OCI-LY3 (cell line): ENCODE results near the gene CAPN8.
A peak's percentile ranks its signal among the peaks of the same experiment; 100 is the strongest.

Experiments
- H2AFZ ChIP-seq: fragments of 200-600, 300-600 bp; shearing (Covaris generic); 2 replicates; pipeline ENCODE4 v1.6.0; 2014; ENCODE audit warnings: antibody characterized with exemption, low read depth, low read length
- H3K27ac ChIP-seq: fragments of 200-600, 300-600 bp; sonication (generic); 2 replicates; pipeline ENCODE4 v1.5.1; 2014; ENCODE audit warnings: mild to moderate bottlenecking, low read length, moderate library complexity, mixed read lengths
- H3K27me3 ChIP-seq: fragments of 200-600, 300-600 bp; sonication (generic); 2 replicates; pipeline ENCODE4 v1.6.1; 2014; ENCODE audit warnings: low read depth, low read length, mixed read lengths
- H3K36me3 ChIP-seq: fragments of 200-600, 300-600 bp; sonication (generic); replicated peaks from 2 replicates; pipeline ENCODE3; 2014; ENCODE audit warnings: low read depth, low read length, mixed read lengths
- H3K4me1 ChIP-seq: fragments of 300-600, 200-600 bp; sonication (generic); 2 replicates; pipeline ENCODE4 v1.6.1; 2014; ENCODE audit warnings: low read length, mixed read lengths
- H3K4me2 ChIP-seq: fragments of 200-600, 300-600 bp; sonication (generic); 2 replicates; pipeline ENCODE4 v1.6.1; 2014; ENCODE audit warnings: low read length, mixed read lengths
- H3K4me3 ChIP-seq: fragments of 300-600, 200-600 bp; sonication (generic); 2 replicates; pipeline ENCODE4 v1.5.1; 2014; ENCODE audit warnings: antibody characterized with exemption, mild to moderate bottlenecking, low read length, moderate library complexity
- H3K79me2 ChIP-seq: fragments of 300-600, 200-600 bp; shearing (Covaris generic); 2 replicates; pipeline ENCODE4 v1.6.1; 2014; ENCODE audit warnings: mild to moderate bottlenecking, low read length, mixed read lengths
- H3K9ac ChIP-seq: fragments of 300-600, 200-600 bp; shearing (Covaris generic); 2 replicates; pipeline ENCODE4 v1.6.0; 2014; ENCODE audit warnings: mild to moderate bottlenecking, low read length, moderate library complexity
- H3K9me3 ChIP-seq: fragments of 200-600, 300-600 bp; shearing (Covaris generic); 2 replicates; pipeline ENCODE4 v1.6.1; 2014; ENCODE audit warnings: low read length, mixed read lengths; ENCODE audit not compliant: insufficient read depth
- H4K20me1 ChIP-seq: fragments of 200-600, 300-600 bp; sonication (generic); 2 replicates; pipeline ENCODE4 v1.6.1; 2016; ENCODE audit warnings: low read length, mixed read lengths; ENCODE audit not compliant: insufficient read depth
- EZH2phosphoT487 ChIP-seq: fragments of 200-600 bp; shearing (Covaris generic); IDR thresholded peaks from 2 replicates; pipeline ENCODE4 v1.6.1; 2018; ENCODE audit warnings: antibody characterized with exemption, mixed run types, low read depth
- TF ChIP-seq, protein P1 (sequence below): fragments of 200-600, 300-600 bp; sonication (generic); IDR thresholded peaks from 2 replicates; pipeline ENCODE4 v1.5.1; 2014; ENCODE audit warnings: antibody characterized with exemption, low read length, low read depth

CAPN8 gene

GRCh38 chr1:223665592-223666312 is at the start of gene CAPN8:
CAPN8 (minus strand) TSS chr1:223665701; CDS start chr1:223665646, 55 bp downstream.
- Histone ChIP-seq H3K27ac (no peak within 1 kb of the TSS), H3K27me3 (peaks cover 44% of the 10 kb centered on the region), H3K9me3 (no peaks in the 10 kb centered on the region), H3K4me3 (no peak within 1 kb of the TSS), H4K20me1 (no peaks in the 10 kb centered on the region), H3K4me1 (0 out of 2 replicates have a peak, but pooled peaks cover 3% of the 10 kb centered on the region), H3K36me3 (no peaks in the 10 kb centered on the region), H3K79me2 (no peaks in the 10 kb centered on the region), H2AFZ (no peak within 1 kb of the TSS), H3K4me2 (no peak within 1 kb of the TSS), H3K9ac (no peak within 1 kb of the TSS)
- TF ChIP-seq EZH2phosphoT487, result no peak
- TF ChIP-seq, protein P1, sequence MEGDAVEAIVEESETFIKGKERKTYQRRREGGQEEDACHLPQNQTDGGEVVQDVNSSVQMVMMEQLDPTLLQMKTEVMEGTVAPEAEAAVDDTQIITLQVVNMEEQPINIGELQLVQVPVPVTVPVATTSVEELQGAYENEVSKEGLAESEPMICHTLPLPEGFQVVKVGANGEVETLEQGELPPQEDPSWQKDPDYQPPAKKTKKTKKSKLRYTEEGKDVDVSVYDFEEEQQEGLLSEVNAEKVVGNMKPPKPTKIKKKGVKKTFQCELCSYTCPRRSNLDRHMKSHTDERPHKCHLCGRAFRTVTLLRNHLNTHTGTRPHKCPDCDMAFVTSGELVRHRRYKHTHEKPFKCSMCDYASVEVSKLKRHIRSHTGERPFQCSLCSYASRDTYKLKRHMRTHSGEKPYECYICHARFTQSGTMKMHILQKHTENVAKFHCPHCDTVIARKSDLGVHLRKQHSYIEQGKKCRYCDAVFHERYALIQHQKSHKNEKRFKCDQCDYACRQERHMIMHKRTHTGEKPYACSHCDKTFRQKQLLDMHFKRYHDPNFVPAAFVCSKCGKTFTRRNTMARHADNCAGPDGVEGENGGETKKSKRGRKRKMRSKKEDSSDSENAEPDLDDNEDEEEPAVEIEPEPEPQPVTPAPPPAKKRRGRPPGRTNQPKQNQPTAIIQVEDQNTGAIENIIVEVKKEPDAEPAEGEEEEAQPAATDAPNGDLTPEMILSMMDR, result no peak

DNA sequence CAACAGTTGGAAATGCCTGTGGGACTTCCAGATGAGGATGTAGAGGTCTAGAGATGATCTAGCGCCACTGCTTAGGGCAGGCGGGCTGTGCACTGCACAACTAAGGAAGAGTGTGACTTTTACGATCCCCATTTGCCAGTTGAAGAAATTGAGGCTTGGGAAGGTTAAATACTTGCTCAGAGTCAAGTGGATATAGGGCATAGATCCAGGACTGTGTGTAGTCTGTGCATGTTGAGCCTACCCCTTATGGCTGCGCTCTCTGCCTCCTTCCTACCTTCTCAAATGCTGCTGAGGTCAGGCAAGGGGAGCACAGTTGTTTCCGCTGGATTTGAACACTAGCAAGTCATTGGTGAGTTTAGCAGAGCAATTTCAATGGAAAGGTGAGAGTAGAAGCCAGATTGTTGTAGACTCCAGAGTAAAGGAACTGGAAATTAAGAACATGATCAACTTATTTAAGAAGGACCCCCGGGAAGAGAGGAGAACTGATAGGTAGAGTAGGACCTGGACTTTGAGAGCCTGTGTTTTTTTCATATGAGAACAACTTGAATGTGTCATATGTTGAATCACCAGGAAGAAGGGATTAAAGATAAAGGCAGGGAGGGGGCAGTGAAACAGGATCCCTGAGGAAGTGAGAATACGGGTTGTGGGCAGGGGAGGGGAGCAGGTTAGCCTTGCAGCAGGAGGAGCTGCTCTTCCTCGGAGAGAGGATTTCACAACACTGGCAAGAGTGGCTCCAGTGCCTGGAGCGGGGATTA is 49.5 kb upstream of the CAPN8 start:
- no peak overlapping the region for H3K4me3 ChIP-seq
- no peak overlapping the region for H2AFZ ChIP-seq
- no peak for TF ChIP-seq EZH2phosphoT487
- TF ChIP-seq, protein P1, result no peak
- no peaks in the 10 kb centered on the region for H3K27me3 ChIP-seq
- H3K4me2 ChIP-seq, result peak overlapping the region; percentile 21
- no peaks in the 10 kb centered on the region for H4K20me1 ChIP-seq
- no peak overlapping the region for H3K9ac ChIP-seq
- H3K27ac ChIP-seq, result no peak overlapping the region
- H3K79me2 ChIP-seq, result peaks cover 4% of the 10 kb centered on the region; the same call in 1 of the 2 replicates
- peaks cover 34% of the 10 kb centered on the region for H3K4me1 ChIP-seq
- H3K9me3 ChIP-seq, result no peaks in the 10 kb centered on the region
- H3K36me3 ChIP-seq, result peaks cover 3% of the 10 kb centered on the region

- Histone ChIP-seq H3K9me3 (no peaks in the 10 kb centered on the region), H3K4me2 (no peak overlapping the region), H2AFZ (no peak overlapping the region), H3K4me3 (no peak overlapping the region), H3K27me3 (no peaks in the 10 kb centered on the region), H3K79me2 (peaks cover 4% of the 10 kb centered on the region; the same call in 1 of the 2 replicates), H4K20me1 (no peaks in the 10 kb centered on the region), H3K36me3 (peaks cover under 1% of the 10 kb centered on the region), H3K9ac (no peak overlapping the region), H3K4me1 (peaks cover 34% of the 10 kb centered on the region), H3K27ac (no peak overlapping the region)
- TF ChIP-seq, protein P1, result no peak
- TF ChIP-seq EZH2phosphoT487, result no peak
Measured at GRCh38 chr1:223714421-223714724, 48.9 kb upstream of the CAPN8 start.
